GM19240 (cell line): Measurements from ENCODE around the gene STAP1.

Source experiments
- DNase-seq: peaks from one replicate; pipeline ENCODE4 v3.0.0; 2011; ENCODE audit warnings: low spot score; ENCODE audit not compliant: insufficient read length

STAP1 gene

GRCh38 chr4:67555447-67555846, 3.1 kb upstream of the STAP1 start:
- no peak for DNase-seq

GRCh38 chr4:67556436-67556835, 2.1 kb upstream of the STAP1 start:
- no peak for DNase-seq

- DNase-seq, result no peak
Measured at GRCh38 chr4:67565284-67565683, 6.8 kb downstream of the STAP1 start.

- DNase-seq, result no peak
Measured at GRCh38 chr4:67566335-67566734, 7.8 kb downstream of the STAP1 start.

GRCh38 chr4:67568820-67569219, 10.3 kb downstream of the STAP1 start:
- no peak for DNase-seq

GRCh38 chr4:67570537-67570936, 12.0 kb downstream of the STAP1 start:
- no peak for DNase-seq

GRCh38 chr4:67571975-67572374, 13.4 kb downstream of the STAP1 start:
- no peak for DNase-seq

GRCh38 chr4:67573193-67573592, 14.7 kb downstream of the STAP1 start:
- no peak for DNase-seq

GRCh38 chr4:67575232-67576058, 16.9 kb downstream of the STAP1 start:
- DNase-seq, result peak; percentile 25

GRCh38 chr4:67576059-67576466, 17.5 kb downstream of the STAP1 start:
- DNase-seq, result no peak

- DNase-seq, result no peak
Measured at GRCh38 chr4:67576538-67576937, 18.0 kb downstream of the STAP1 start.

- DNase-seq, result no peak
Measured at GRCh38 chr4:67580577-67580976, 22.1 kb downstream of the STAP1 start.

GRCh38 chr4:67581208-67581857, 22.8 kb downstream of the STAP1 start:
- DNase-seq, result no peak

GRCh38 chr4:67581913-67582312, 23.4 kb downstream of the STAP1 start:
- no peak for DNase-seq

- no peak for DNase-seq
Measured at GRCh38 chr4:67584496-67584895, 26.0 kb downstream of the STAP1 start.

- no peak for DNase-seq
Measured at GRCh38 chr4:67587156-67587555, 28.6 kb downstream of the STAP1 start.

GRCh38 chr4:67593741-67594175, 35.2 kb downstream of the STAP1 start:
- DNase-seq, result no peak

- no peak for DNase-seq
Measured at GRCh38 chr4:67603310-67604028, 44.9 kb downstream of the STAP1 start.

GRCh38 chr4:67604029-67604381, 45.5 kb downstream of the STAP1 start:
- no peak for DNase-seq

- no peak for DNase-seq
Measured at GRCh38 chr4:67604749-67605148, 46.2 kb downstream of the STAP1 start.

- no peak for DNase-seq
Measured at GRCh38 chr4:67608027-67608426, 49.5 kb downstream of the STAP1 start.

GRCh38 chr4:67614186-67614585, 55.7 kb downstream of the STAP1 start:
- DNase-seq, result no peak
